ENCODE results near the gene RHD.
"Not testable (repeated sequence)": the region's sequence is repeated elsewhere in the genome, so short reads cannot be mapped to it uniquely, and the experiment has no call there.

Gene RHD

DNA sequence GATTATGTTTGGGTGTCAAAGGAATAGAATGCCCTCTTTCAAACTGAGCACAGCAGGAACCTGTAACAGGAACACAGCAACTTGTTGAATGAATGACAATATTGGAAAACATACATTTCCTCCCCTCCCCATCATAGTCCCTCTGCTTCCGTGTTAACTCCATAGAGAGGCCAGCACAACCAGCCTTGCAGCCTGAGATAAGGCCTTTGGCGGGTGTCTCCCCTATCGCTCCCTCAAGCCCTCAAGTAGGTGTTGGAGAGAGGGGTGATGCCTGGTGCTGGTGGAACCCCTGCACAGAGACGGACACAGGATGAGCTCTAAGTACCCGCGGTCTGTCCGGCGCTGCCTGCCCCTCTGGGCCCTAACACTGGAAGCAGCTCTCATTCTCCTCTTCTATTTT lies at the start of gene RHD:
Gene RHD, plus strand, starts transcription at position 272 of the 400 bp plus-strand sequence. Its CDS starts 39 bp downstream, at position 311.
- not testable (repeated sequence) for H3K9ac ChIP-seq (ENCODE audit: low read length); H3K27ac ChIP-seq (ENCODE audit: low read depth, low read length); H3K9me3 ChIP-seq (ENCODE audit: insufficient read depth, low read length); H3K36me3 ChIP-seq (ENCODE audit: low read length); H3K9me2 ChIP-seq (replicated peaks; ENCODE audit: insufficient read depth, low read length); H3F3A ChIP-seq (ENCODE audit: insufficient read depth); H3K79me2 ChIP-seq (ENCODE audit: insufficient read depth, low read length); H4K20me1 ChIP-seq (ENCODE audit: low read depth, low read length); H2AFZ ChIP-seq (ENCODE audit: low read depth, low read length, severe bottlenecking); H3K4me2 ChIP-seq (ENCODE audit: low read depth, low read length, poor library complexity, severe bottlenecking); H3K4me3 ChIP-seq (ENCODE audit: insufficient read depth, low read length, poor library complexity, severe bottlenecking); H3K27me3 ChIP-seq (ENCODE audit: low read length)

DNA sequence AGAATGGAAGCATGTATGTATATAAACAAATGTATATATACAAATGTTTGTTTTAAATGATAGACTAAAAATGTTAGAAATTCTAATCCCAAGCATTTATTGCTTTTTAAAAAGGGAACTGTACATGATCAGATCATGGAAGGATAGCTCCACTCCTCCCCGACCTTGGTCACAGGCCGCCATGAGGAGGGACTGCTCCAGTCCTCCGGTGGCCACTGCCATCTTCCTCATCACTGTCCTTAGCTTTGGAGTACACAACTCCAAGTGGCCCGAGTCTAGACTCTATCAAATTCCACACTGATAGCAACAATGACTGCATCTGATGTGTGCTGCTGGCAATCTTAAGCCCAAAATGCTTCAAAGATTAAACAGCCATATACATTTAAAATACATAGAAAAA lies 49.7 kb upstream of the RHD start:
- TF ChIP-seq EZH2phosphoT487 (conservative IDR thresholded peaks at IDR 0.05; ENCODE audit: low read length) (no peak), CTCF (IDR thresholded peaks at IDR 0.05; ENCODE audit: insufficient read depth, low read length, poor library complexity, severe bottlenecking) (no peak)
- no peaks in the 10 kb centered on the region for H4K20me1 ChIP-seq (ENCODE audit: low read depth, low read length)
- no peaks in the 10 kb centered on the region for H3F3A ChIP-seq (ENCODE audit: insufficient read depth)
- H3K4me3 ChIP-seq (ENCODE audit: insufficient read depth, low read length, poor library complexity, severe bottlenecking) = no peak overlapping the region
- no peak overlapping the region for H3K9ac ChIP-seq (ENCODE audit: low read length)
- no peak overlapping the region for H2AFZ ChIP-seq (ENCODE audit: low read depth, low read length, severe bottlenecking)
- no peaks in the 10 kb centered on the region for H3K9me3 ChIP-seq (ENCODE audit: insufficient read depth, low read length)
- H3K27ac ChIP-seq (ENCODE audit: low read depth, low read length) = no peak overlapping the region
- no peaks in the 10 kb centered on the region for H3K9me2 ChIP-seq (replicated peaks; ENCODE audit: insufficient read depth, low read length)
- no peaks in the 10 kb centered on the region for H3K79me2 ChIP-seq (ENCODE audit: insufficient read depth, low read length)
- H3K36me3 ChIP-seq (ENCODE audit: low read length) = peaks cover 33% of the 10 kb centered on the region
- no peaks in the 10 kb centered on the region for H3K27me3 ChIP-seq (ENCODE audit: low read length)
- no peak overlapping the region for H3K4me2 ChIP-seq (ENCODE audit: low read depth, low read length, poor library complexity, severe bottlenecking)

DNA sequence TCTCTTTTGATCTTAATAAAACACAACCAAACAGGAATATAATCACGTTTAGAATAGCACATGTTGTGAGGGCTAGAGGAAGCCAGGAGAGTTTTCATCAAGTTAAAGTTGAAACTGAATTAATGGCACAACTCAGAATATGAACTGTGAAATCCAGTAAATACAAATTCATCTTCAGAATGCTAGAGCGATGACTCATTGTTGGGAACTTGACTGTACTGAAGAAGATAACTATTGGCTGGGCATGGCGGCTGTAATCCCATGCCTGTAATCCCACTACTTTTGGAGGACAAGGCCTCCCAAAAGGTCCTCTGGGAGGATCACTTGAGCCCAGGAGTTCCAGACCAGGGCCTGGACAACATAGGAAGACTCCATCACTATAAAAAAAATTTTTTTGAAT lies 48.8 kb upstream of the RHD start:
- no peak for TF ChIP-seq CTCF (IDR thresholded peaks at IDR 0.05; ENCODE audit: insufficient read depth, low read length, poor library complexity, severe bottlenecking)
- no peak for TF ChIP-seq EZH2phosphoT487 (conservative IDR thresholded peaks at IDR 0.05; ENCODE audit: low read length)
- Histone ChIP-seq H4K20me1 (ENCODE audit: low read depth, low read length) (no peaks in the 10 kb centered on the region), H3K9me3 (ENCODE audit: insufficient read depth, low read length) (no peaks in the 10 kb centered on the region), H3F3A (ENCODE audit: insufficient read depth) (no peaks in the 10 kb centered on the region), H3K4me2 (ENCODE audit: low read depth, low read length, poor library complexity, severe bottlenecking) (no peak overlapping the region), H3K9ac (ENCODE audit: low read length) (no peak overlapping the region), H3K9me2 (replicated peaks; ENCODE audit: insufficient read depth, low read length) (no peaks in the 10 kb centered on the region), H3K79me2 (ENCODE audit: insufficient read depth, low read length) (no peaks in the 10 kb centered on the region), H3K27ac (ENCODE audit: low read depth, low read length) (no peak overlapping the region), H3K36me3 (ENCODE audit: low read length) (peaks cover 37% of the 10 kb centered on the region), H2AFZ (ENCODE audit: low read depth, low read length, severe bottlenecking) (no peak overlapping the region), H3K4me3 (ENCODE audit: insufficient read depth, low read length, poor library complexity, severe bottlenecking) (no peak overlapping the region), H3K27me3 (ENCODE audit: low read length) (no peaks in the 10 kb centered on the region)

DNA sequence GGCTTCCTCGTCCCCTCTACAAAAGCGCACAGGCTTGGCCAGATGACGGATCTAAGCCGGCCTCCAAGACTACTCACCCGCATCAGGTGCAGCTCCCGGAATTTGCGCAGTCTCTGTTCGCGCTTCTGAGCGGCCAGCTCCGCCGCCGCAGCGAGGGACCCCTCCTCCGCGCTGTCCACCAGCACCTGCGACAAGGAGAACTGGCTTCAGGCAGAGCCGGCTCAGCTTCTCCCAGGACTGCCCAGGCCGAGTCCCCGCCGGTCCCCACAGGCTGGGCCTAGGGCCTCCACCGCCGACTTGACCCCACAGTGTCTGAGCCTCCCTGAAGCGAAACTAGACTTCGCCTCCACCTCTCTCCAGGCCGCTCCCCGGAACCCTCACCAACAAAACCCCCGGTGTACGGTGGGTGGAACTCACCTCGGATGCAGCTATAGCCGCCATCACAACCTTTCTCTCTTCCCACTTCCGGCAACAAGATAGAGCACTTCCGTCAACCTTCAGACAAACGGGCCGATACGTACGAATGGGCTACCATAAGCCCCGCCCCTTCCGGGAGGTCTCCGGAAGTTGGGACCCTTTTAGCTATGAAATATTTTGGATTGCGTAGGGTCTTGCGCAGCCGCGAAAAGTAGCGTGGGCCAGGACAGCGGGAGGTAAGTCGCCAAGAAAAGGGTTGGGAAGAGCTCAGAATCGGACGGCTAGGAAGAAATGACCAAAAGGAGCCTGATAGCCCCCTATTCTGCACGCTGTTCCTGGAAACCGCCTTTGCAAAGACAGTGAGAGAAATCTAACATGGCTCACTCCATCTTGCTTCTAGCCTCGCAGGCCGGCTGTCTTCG lies 40.1 kb upstream of the RHD start, which contains the start of gene SYF2:
Gene SYF2, minus strand, starts transcription at position 476 of the 839 bp plus-strand sequence. Its CDS starts 35 bp downstream, at position 441.
- TF ChIP-seq CTCF (IDR thresholded peaks at IDR 0.05; ENCODE audit: insufficient read depth, low read length, poor library complexity, severe bottlenecking) (no peak), EZH2phosphoT487 (conservative IDR thresholded peaks at IDR 0.05; ENCODE audit: low read length) (no peak)
- Histone ChIP-seq H3K4me2 (ENCODE audit: low read depth, low read length, poor library complexity, severe bottlenecking) (peak within 1 kb of the TSS; percentile 71), H2AFZ (ENCODE audit: low read depth, low read length, severe bottlenecking) (peak within 1 kb of the TSS; percentile 86), H3K4me3 (ENCODE audit: insufficient read depth, low read length, poor library complexity, severe bottlenecking) (peak within 1 kb of the TSS; percentile 90), H3F3A (ENCODE audit: insufficient read depth) (peaks cover 13% of the 10 kb centered on the region), H3K27me3 (ENCODE audit: low read length) (no peaks in the 10 kb centered on the region), H3K9ac (ENCODE audit: low read length) (peak within 1 kb of the TSS; percentile 75), H3K9me3 (ENCODE audit: insufficient read depth, low read length) (no peaks in the 10 kb centered on the region), H3K27ac (ENCODE audit: low read depth, low read length) (peak within 1 kb of the TSS; percentile 61), H3K36me3 (ENCODE audit: low read length) (peaks cover 12% of the 10 kb centered on the region; the same call in 1 of the 2 replicates), H3K79me2 (ENCODE audit: insufficient read depth, low read length) (peaks cover 30% of the 10 kb centered on the region), H4K20me1 (ENCODE audit: low read depth, low read length) (no peaks in the 10 kb centered on the region), H3K9me2 (replicated peaks; ENCODE audit: insufficient read depth, low read length) (no peaks in the 10 kb centered on the region)
